Fibroblast of lung (primary cell): ENCODE data around the gene SH3TC1.

Source experiments
- CTCF ChIP-seq, 2 donors: IDR thresholded peaks in 1 of 2; conservative IDR thresholded peaks in 1 of 2; 1 replicate in 1 of 2; 2 replicates in 1 of 2; pipeline ENCODE4 v1.5.1; 2011 to 2012; ENCODE audit warnings: low read length in 2 of 2, control low read depth in 1 of 2, inconsistent platforms in 1 of 2, low read depth in 1 of 2, mild to moderate bottlenecking in 1 of 2
- EZH2 ChIP-seq: IDR thresholded peaks from 2 replicates; pipeline ENCODE4 v1.5.1; 2012; ENCODE audit warnings: low read length, control low read depth, mild to moderate bottlenecking; ENCODE audit errors: missing control alignments

GRCh38 chr4:8155048-8155447, 44.0 kb upstream of the SH3TC1 start:
- TF ChIP-seq CTCF (conservative IDR thresholded peaks at IDR 0.05 in 1 of 2, IDR thresholded peaks at IDR 0.05 in 1 of 2; ENCODE audit: low read depth in 1 of 2, low read length in 2 of 2): no peak
- TF ChIP-seq EZH2: no peak
